Measurements from ENCODE around the gene FOXI3.

Gene FOXI3

GRCh38 chr2:88452565-88452905 lies at the start of gene FOXI3:
Gene FOXI3, minus strand, starts transcription at chr2:88452693. Its CDS starts 158 bp downstream, at chr2:88452535.
- DNase-seq = no peak

GRCh38 chr2:88500691-88501090 lies 48.2 kb upstream of the FOXI3 start:
- DNase-seq = peak; percentile 40

- no peak for DNase-seq
Measured at GRCh38 chr2:88499204-88499603, 46.7 kb upstream of the FOXI3 start.

GRCh38 chr2:88493481-88493880 lies 41.0 kb upstream of the FOXI3 start:
- DNase-seq = no peak

- DNase-seq = no peak
Measured at GRCh38 chr2:88492002-88492401, 39.5 kb upstream of the FOXI3 start.

- no peak for DNase-seq
Measured at GRCh38 chr2:88489181-88489580, 36.7 kb upstream of the FOXI3 start.

GRCh38 chr2:88483200-88483599 lies 30.7 kb upstream of the FOXI3 start:
- DNase-seq = no peak

- DNase-seq = peak; percentile 37
Measured at GRCh38 chr2:88481691-88482336, 29.3 kb upstream of the FOXI3 start.

GRCh38 chr2:88472811-88473210 lies 20.3 kb upstream of the FOXI3 start:
- DNase-seq = no peak

- no peak for DNase-seq
Measured at GRCh38 chr2:88471083-88471942, 18.8 kb upstream of the FOXI3 start.

- no peak for DNase-seq
Measured at GRCh38 chr2:88469202-88470114, 17.0 kb upstream of the FOXI3 start.

- DNase-seq = no peak
Measured at GRCh38 chr2:88464153-88464552, 11.7 kb upstream of the FOXI3 start.

GRCh38 chr2:88458633-88459032 lies 6.1 kb upstream of the FOXI3 start:
- no peak for DNase-seq

- no peak for DNase-seq
Measured at GRCh38 chr2:88452980-88453582, 588 bp upstream of the FOXI3 start.

GRCh38 chr2:88451811-88452564 lies 505 bp downstream of the FOXI3 start:
- DNase-seq = no peak

- no peak for DNase-seq
Measured at GRCh38 chr2:88450925-88451810, 1.3 kb downstream of the FOXI3 start.

- DNase-seq = no peak
Measured at GRCh38 chr2:88450186-88450585, 2.3 kb downstream of the FOXI3 start.

GRCh38 chr2:88448248-88448647 lies 4.2 kb downstream of the FOXI3 start:
- no peak for DNase-seq

GRCh38 chr2:88443353-88443938 lies 9.0 kb downstream of the FOXI3 start:
- DNase-seq = no peak

- DNase-seq = no peak
Measured at GRCh38 chr2:88442473-88442872, 10.0 kb downstream of the FOXI3 start.

- no peak for DNase-seq
Measured at GRCh38 chr2:88442061-88442460, 10.4 kb downstream of the FOXI3 start.

Measured in NCI-H226 (cell line).